Posterior vena cava (tissue), 2 donors: ENCODE data around the gene EFEMP1. TPM values are rescaled to one million over a fixed set of nuclear protein-coding genes. Genes with fewer than 3 reads are reported as not detected.
"Not testable (repeated sequence)": the region's sequence is repeated elsewhere in the genome, so short reads cannot be mapped to it uniquely, and the experiment has no call there.

Source experiments
- DNase-seq: peaks from one replicate; pipeline ENCODE4 v3.0.0-alpha.2; 2020; ENCODE audit warnings: low spot score
- intact Hi-C, 2 donors: fragments of 100-400 bp; cut with DNase I; formaldehyde crosslinking; loops; one replicate each; pipeline versions ENCODE4 v1.14.1 to v1.14.2; 2022 to 2023
- total RNA-seq, 2 donors: library from RNA; stranded (reverse); fragmentation: NEBNext Ultra II Directional; extraction: Animal tissue kit (Norgen Biotek cat#: 25700); gene quantifications; one replicate each; pipeline ENCODE4 v1.2.1, GENCODE V29; 2021
- donor health status: DM: yes; HTN: yes; CAD: no.
- donor health status: DM: yes; HTN: yes; CAD: no.

The EFEMP1 gene
- total RNA-seq, 2 donors from 2014 or later: 327 to 476 TPM

DNA sequence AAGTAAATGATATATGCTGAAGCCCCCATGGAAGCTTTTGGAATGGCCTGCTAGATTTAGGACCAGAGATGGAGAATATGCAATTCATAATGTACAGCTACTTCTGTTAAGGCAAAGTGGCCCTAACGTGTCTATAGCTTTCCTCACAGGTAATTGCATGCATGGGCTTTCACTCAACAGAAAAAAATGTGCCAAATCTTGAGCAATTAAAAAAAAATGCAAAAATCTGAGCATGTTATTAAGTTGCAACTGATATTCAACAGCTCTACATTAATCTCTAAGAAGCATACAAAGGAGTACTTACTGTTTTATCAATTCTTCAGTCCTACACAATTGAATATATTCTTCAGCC is 79.6 kb downstream of the EFEMP1 start:
- DNase-seq: no peak
- intact Hi-C loops: no loop called here

- intact Hi-C loops: no loop called here
- no peak for DNase-seq
Measured at GRCh38 chr2:55843096-55843993, 80.2 kb downstream of the EFEMP1 start.

GRCh38 chr2:55842046-55842445 is 81.5 kb downstream of the EFEMP1 start:
- DNase-seq: no peak
- intact Hi-C loops: no loop called here

DNA sequence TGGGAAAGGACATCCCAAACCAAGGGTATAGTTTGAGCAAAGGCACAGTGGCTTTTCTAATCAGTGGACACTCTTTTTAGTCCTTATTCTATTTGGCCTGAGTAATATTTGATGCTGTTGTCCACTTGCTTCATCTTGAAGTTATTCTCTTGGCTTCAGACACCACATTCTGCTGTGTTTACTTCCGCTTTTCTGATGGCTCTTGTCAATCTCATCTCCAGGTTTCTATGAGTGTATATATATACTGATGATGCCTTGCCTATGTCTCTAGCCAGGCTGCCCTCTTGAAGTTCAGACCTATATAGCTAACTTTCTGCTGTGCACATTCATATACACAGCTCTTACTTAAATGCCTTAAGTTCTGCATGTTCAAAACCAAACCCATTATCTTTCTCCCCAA is 83.1 kb downstream of the EFEMP1 start:
- intact Hi-C loops: no loop called here

GRCh38 chr2:55839182-55839819 is 84.3 kb downstream of the EFEMP1 start:
- intact Hi-C loops: no loop called here
- DNase-seq: no peak

More for the DNA sequence above, 83.1 kb downstream of the EFEMP1 start:
- DNase-seq: no peak

DNA sequence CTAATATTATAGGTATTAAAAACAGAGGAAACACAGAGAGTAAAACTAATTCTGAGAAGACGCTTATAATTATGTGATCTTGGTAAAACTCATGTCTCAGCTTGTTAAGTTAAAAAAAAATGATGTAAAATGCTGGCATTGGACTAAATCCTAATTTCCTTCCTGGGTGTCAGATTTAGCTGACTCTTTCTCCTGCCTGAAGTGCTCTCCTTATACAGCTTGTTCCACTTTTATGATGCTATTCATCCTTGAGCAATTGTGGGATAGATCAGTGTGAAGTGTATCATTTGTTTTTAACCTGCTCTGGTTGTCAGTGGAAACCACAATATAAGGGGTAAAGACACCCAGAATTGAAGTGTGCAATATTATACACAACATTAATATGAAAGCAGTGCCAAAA is 84.9 kb downstream of the EFEMP1 start:
- intact Hi-C loops: no loop called here
- DNase-seq: no peak

DNA sequence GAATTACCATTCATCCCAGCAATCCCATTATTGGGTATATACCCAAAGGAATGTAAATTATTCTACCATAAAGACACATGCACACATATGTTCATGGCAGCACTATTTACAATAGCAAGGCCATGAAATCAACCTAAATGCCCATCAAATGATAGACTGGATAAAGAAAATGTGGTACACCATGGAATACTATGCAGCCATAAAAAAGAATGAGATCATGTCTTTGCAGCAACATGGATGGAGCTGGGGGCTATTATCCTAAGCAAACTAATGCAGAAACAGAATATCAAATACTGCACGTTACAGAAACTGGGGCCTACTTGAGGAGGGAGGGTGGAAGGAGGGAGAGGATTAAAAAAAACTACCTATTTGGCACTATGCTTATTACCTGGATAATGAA is 85.5 kb downstream of the EFEMP1 start:
- DNase-seq, intact Hi-C loops: not testable (repeated sequence)

GRCh38 chr2:55837073-55837472 is 86.5 kb downstream of the EFEMP1 start:
- intact Hi-C loops: no loop called here
- DNase-seq: no peak

DNA sequence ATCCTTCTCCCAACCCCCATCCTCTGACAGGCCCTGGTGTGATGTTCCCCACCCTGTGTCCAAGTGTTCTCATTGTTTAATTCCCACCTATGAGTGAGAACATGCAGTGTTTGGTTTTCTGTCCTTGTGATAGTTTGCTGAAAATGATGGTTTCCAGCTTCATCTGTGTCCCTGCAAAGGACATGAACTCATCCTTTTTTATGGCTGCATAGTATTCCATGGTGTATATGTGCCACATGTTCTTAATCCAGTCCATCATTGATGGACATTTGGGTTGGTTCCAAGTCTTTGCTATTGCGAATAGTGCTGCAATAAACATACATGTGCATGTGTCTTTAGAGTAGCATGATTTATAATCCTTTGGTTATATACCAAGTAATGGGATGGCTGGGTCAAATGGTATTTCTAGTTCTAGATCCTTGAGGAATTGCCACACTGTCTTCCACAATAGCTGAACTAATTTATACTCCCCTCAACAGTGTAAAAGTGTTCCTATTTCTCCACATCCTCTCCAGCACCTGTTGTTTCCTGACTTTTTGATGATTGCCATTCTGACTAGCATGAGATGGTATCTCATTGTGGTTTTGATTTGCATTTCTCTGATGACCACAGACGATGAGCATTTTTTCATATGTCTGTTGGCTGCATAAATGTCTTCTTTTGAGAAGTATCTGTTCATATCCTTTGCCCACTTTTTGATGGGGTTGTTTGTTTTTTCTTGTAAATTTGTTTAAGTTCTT is 91.7 kb downstream of the EFEMP1 start:
- intact Hi-C loops, DNase-seq: not testable (repeated sequence)

DNA sequence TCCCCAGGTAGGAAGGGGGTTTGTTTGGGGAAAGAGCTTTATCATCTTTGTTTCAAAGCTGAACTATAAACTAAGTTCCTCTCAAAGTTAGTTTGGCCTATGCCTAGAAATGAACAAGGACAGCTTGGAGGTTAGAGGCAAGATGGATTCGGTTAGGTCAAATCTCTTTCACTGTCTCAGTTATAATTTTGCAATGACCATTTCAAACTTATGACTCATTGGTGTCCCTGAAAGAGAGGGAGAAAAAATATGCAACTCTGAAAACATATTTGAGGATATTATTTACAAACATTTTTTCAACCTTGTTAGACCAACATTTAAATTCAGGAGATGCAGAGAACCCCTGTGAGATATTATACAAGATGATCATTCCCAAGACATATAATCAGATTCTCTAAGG is 95.7 kb downstream of the EFEMP1 start:
- intact Hi-C loops: no loop called here
- DNase-seq: no peak

- intact Hi-C loops, DNase-seq: not testable (repeated sequence)
Measured at GRCh38 chr2:55827428-55827827, 96.2 kb downstream of the EFEMP1 start.

DNA sequence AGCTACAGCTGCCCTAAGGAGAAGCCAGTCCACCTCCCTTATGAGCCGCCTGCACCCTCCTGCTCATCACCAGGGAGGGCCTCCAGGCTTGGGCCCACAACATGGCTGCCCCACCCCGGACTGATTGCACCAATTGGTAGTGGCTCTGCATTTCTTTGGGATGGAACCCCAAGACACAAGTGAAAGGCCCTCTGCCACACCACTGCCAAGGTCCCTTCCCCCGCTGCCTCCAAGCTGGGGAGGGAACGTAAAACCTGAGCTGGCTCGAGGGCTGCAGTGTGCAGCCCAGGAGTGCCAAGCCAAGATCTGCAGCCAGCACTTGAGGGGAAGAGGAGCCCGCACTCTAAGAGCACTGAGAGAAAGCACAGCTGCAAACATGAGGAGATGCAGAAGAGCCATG is 97.3 kb downstream of the EFEMP1 start:
- no peak for DNase-seq
- intact Hi-C loops: no loop called here

DNA sequence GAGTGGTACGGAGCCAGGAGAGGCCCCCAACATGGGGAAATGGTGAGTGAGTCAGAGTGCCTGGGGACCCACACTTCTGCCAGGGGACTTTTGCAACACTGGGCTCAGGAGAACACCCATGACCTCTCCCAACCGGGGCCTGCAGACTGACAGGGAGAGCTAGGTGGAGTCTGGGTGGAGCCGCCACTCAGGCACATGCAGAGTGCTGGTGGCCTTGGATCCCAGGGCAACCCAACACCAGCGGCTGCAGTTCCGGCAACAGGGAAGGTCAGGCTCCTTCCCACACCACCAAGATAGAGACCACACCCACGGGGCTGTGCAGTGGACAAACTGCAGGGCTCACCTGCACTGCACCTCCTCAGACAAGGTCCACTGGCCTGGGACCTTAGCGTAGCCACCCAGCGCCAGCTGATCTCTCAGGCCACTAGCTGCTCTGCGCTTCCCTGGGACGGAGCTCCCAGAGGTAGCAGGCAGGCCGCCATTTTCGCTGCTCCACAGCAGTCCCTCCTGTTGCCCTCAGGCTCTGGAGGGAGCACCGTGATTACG is 99.0 kb downstream of the EFEMP1 start:
- DNase-seq: no peak
- intact Hi-C loops: no loop called here

Other genes with a start within 250 kb of the EFEMP1 start
- gene PNPT1, start 229.9 kb downstream of the EFEMP1 start, total RNA-seq: 10 to 100 TPM; 20.4 to 23.9 TPM